Panc1 (cell line): ENCODE measurements around the gene ST6GAL2. TPM values are rescaled to one million over a fixed set of nuclear protein-coding genes. Genes with fewer than 3 reads are reported as not detected.

Experiments used
- ATAC-seq: fragments of 200-7000 bp; cut with Tn5 transposase; 2 replicates; pipeline ENCODE4 v1.9.1; 2020; ENCODE audit warnings: mild to moderate bottlenecking, moderate library complexity
- BruUV-seq: library from RNA; stranded (reverse); fragments of 400-500 nt; replicated peaks from 2 replicates; lab custom pipeline; 2021; lab: Mats Ljungman, UMichigan
- CTCF ChIA-PET: fragments of 300-600 bp; sonication (Branson Sonifier 250); formaldehyde crosslinking; loops from one replicate; lab custom pipeline; 2022; ENCODE audit warnings: antibody characterized with exemption; lab: Charles Lee
- POLR2A ChIA-PET: fragments of 300-600 bp; sonication (Branson Sonifier 250); formaldehyde crosslinking; loops from one replicate; lab custom pipeline; 2022; ENCODE audit warnings: antibody characterized with exemption; lab: Charles Lee
- DNase-seq: peaks from one replicate; pipeline ENCODE4 v3.0.0-alpha.2; 2010; ENCODE audit warnings: low read depth, low spot score
- H3K27ac ChIP-seq: 2 replicates; pipeline ENCODE4 v1.5.1; 2011; ENCODE audit warnings: mild to moderate bottlenecking, low read length, inconsistent platforms
- H3K27me3 ChIP-seq: fragments of 200-500 bp; sonication (Bioruptor generic); 2 replicates; pipeline ENCODE4 v1.6.0; 2014; ENCODE audit warnings: low read length, inconsistent platforms; ENCODE audit not compliant: control insufficient read depth, insufficient read depth
- H3K36me3 ChIP-seq: fragments of 200-500 bp; sonication (Bioruptor generic); 2 replicates; pipeline ENCODE4 v1.5.1; 2014; ENCODE audit warnings: inconsistent platforms, mild to moderate bottlenecking, low read length, moderate library complexity; ENCODE audit not compliant: control insufficient read depth, insufficient read depth
- H3K4me1 ChIP-seq: 2 replicates; pipeline ENCODE4 v1.5.1; 2011; ENCODE audit warnings: inconsistent platforms, mild to moderate bottlenecking, low read length, moderate library complexity; ENCODE audit not compliant: control insufficient read depth, insufficient read depth
- H3K4me3 ChIP-seq, 2 experiments: 2 replicates each; pipeline ENCODE4 v1.5.1; 2011 to 2012; ENCODE audit warnings: low read depth in 2 of 2, low read length in 2 of 2, mild to moderate bottlenecking in 2 of 2, inconsistent platforms in 1 of 2, moderate library complexity in 1 of 2
- H3K9me3 ChIP-seq: fragments of 200-500 bp; sonication (Bioruptor generic); 2 replicates; pipeline ENCODE4 v1.5.1; 2014; ENCODE audit warnings: low read depth, mild to moderate bottlenecking, inconsistent platforms, low read length, moderate library complexity; ENCODE audit not compliant: control insufficient read depth, insufficient read depth
- POLR2AphosphoS5 ChIP-seq: IDR thresholded peaks from 2 replicates; pipeline ENCODE4 v1.6.1; 2012; ENCODE audit warnings: mild to moderate bottlenecking, low read depth, low read length, moderate library complexity
- SIN3A ChIP-seq: IDR thresholded peaks from 2 replicates; pipeline ENCODE4 v1.6.1; 2012; ENCODE audit warnings: low read depth, mild to moderate bottlenecking, low read length, moderate library complexity, borderline replicate concordance; ENCODE audit not compliant: insufficient read depth
- TCF7L2 ChIP-seq: IDR thresholded peaks from 2 replicates; pipeline ENCODE4 v1.6.1; 2011; ENCODE audit warnings: mild to moderate bottlenecking, low read depth, low read length, inconsistent platforms
- in situ Hi-C: cut with HindIII; loops from 2 replicates; pipeline ENCODE4 v1.10.0; 2016; ENCODE audit warnings: low sequenced_read_pairs, low pct_unique_long_range_greater_than_20kb
- intact Hi-C: fragments of 100-400 bp; cut with micrococcal nuclease; formaldehyde crosslinking; loops from one replicate; pipeline ENCODE4 v1.10.0; 2022; ENCODE audit not compliant: unreplicated experiment
- total RNA-seq: library from RNA; stranded (reverse); gene quantifications from one replicate; pipeline ENCODE4 v1.2.1, GENCODE V29; 2021; ENCODE audit not compliant: unreplicated experiment
- TF ChIP-seq, protein P1 (sequence below): fragments of 450-650 bp; IDR thresholded peaks from 2 replicates; pipeline ENCODE4 v1.5.1; 2017; ENCODE audit warnings: mild to moderate bottlenecking
- TF ChIP-seq, protein P2 (sequence below), 2 experiments: IDR thresholded peaks; 2 replicates each; pipeline ENCODE4 v1.6.1; 2011 to 2012; ENCODE audit warnings: low read depth in 2 of 2, control low read depth in 1 of 2, low read length in 1 of 2, mild to moderate bottlenecking in 1 of 2, moderate library complexity in 1 of 2; ENCODE audit not compliant: insufficient read depth in 1 of 2

ST6GAL2 gene
- total RNA-seq, 1 experiment from 2014 or later, result not detected

DNA sequence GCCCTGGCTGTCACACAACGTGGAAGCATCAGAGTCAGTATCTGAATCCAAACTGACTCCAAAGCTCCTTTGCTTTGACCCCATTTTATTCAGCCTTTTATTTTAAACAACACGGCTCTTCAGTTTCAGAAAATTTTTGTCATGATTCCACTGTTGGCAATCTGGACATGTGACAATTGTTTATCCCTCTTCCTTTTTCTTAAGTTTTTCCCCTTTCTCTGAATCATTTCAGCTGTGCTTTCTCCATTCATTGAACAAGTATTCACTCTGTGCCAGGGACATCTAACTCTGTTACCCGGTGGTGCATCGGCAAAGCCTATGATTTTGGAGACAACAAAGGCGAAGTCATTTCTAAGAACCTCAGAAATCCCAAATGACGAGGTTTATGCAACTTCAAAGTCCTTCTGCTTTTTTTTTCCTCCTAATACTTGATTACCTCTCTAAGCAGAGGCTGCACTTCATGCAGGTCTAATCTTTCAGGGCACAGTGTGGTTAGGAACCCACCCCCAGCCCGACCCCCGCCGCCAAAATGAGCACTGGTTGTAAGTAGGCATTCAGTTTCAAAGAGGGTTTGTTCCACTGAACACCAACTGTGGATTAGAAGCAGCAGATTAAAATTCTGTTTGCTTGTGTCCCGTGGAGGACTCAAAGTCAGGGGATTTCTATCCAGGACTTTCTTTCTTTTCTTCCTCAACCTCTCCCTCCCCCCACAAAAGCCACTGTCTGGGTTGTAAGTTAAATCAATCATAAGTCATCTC, 18.6 kb downstream of the ST6GAL2 start:
- TF ChIP-seq, protein P1, sequence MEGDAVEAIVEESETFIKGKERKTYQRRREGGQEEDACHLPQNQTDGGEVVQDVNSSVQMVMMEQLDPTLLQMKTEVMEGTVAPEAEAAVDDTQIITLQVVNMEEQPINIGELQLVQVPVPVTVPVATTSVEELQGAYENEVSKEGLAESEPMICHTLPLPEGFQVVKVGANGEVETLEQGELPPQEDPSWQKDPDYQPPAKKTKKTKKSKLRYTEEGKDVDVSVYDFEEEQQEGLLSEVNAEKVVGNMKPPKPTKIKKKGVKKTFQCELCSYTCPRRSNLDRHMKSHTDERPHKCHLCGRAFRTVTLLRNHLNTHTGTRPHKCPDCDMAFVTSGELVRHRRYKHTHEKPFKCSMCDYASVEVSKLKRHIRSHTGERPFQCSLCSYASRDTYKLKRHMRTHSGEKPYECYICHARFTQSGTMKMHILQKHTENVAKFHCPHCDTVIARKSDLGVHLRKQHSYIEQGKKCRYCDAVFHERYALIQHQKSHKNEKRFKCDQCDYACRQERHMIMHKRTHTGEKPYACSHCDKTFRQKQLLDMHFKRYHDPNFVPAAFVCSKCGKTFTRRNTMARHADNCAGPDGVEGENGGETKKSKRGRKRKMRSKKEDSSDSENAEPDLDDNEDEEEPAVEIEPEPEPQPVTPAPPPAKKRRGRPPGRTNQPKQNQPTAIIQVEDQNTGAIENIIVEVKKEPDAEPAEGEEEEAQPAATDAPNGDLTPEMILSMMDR, result no peak
- TF ChIP-seq, protein P2, sequence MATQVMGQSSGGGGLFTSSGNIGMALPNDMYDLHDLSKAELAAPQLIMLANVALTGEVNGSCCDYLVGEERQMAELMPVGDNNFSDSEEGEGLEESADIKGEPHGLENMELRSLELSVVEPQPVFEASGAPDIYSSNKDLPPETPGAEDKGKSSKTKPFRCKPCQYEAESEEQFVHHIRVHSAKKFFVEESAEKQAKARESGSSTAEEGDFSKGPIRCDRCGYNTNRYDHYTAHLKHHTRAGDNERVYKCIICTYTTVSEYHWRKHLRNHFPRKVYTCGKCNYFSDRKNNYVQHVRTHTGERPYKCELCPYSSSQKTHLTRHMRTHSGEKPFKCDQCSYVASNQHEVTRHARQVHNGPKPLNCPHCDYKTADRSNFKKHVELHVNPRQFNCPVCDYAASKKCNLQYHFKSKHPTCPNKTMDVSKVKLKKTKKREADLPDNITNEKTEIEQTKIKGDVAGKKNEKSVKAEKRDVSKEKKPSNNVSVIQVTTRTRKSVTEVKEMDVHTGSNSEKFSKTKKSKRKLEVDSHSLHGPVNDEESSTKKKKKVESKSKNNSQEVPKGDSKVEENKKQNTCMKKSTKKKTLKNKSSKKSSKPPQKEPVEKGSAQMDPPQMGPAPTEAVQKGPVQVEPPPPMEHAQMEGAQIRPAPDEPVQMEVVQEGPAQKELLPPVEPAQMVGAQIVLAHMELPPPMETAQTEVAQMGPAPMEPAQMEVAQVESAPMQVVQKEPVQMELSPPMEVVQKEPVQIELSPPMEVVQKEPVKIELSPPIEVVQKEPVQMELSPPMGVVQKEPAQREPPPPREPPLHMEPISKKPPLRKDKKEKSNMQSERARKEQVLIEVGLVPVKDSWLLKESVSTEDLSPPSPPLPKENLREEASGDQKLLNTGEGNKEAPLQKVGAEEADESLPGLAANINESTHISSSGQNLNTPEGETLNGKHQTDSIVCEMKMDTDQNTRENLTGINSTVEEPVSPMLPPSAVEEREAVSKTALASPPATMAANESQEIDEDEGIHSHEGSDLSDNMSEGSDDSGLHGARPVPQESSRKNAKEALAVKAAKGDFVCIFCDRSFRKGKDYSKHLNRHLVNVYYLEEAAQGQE (IDR thresholded peaks at IDR 0.05; ENCODE audit: insufficient read depth in 1 of 2, low read depth in 2 of 2, low read length in 1 of 2), result no peak
- no peak for TF ChIP-seq TCF7L2
- TF ChIP-seq POLR2AphosphoS5, result no peak
- no peak for TF ChIP-seq SIN3A
- BruUV-seq, result no TSS peak
- ChIA-PET CTCF (no interaction called here), POLR2A (interaction anchor here (0.6 kb wide), 1 partner anchor 11 kb away, joined by 3 read pairs; no protein-coding TSS in a partner anchor)
- Histone ChIP-seq H3K27me3 (no peaks in the 10 kb centered on the region; the same call in 1 of the 2 replicates), H3K4me1 (no peaks in the 10 kb centered on the region), H3K36me3 (no peaks in the 10 kb centered on the region), H3K4me3 (no peak overlapping the region), H3K9me3 (no peaks in the 10 kb centered on the region), H3K27ac (no peak overlapping the region)
- DNase-seq (no peak), ATAC-seq (no peak)
- intact Hi-C loops (no loop called here), in situ Hi-C loops (no loop called here)

DNA sequence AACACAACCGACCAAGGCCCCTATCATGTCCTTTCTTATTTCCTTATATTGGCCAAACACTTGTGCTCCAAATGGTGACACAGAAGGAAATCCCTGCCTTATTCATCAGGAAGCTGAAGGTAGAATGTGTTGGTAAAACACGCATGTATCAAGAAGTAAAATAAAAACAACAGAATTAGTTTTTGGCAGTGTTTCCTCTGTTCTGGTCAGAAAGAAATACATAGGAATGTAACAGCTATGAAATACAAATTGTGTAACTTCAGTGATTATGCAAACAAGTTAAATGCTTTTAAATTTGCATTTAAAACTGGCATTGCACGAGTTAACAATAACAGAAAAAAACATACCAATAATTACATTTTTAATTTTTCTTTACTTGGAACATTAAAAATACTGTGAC, 19.3 kb downstream of the ST6GAL2 start:
- CTCF ChIA-PET, result no interaction called here
- TF ChIP-seq TCF7L2 (no peak), POLR2AphosphoS5 (no peak), SIN3A (no peak)
- TF ChIP-seq, protein P1, result no peak
- TF ChIP-seq, protein P2 (IDR thresholded peaks at IDR 0.05; ENCODE audit: insufficient read depth in 1 of 2, low read depth in 2 of 2, low read length in 1 of 2), result no peak
- BruUV-seq, result no TSS peak
- ATAC-seq (no peak), DNase-seq (no peak)
- POLR2A ChIA-PET, result interaction anchor here (0.6 kb wide), 1 partner anchor 11 kb away, joined by 3 read pairs; no protein-coding TSS in a partner anchor
- no peaks in the 10 kb centered on the region for H3K9me3 ChIP-seq
- no peaks in the 10 kb centered on the region for H3K36me3 ChIP-seq
- H3K4me1 ChIP-seq, result no peaks in the 10 kb centered on the region
- H3K4me3 ChIP-seq, result no peak overlapping the region
- in situ Hi-C loops (no loop called here), intact Hi-C loops (no loop called here)
- no peak overlapping the region for H3K27ac ChIP-seq
- H3K27me3 ChIP-seq, result no peaks in the 10 kb centered on the region; the same call in 1 of the 2 replicates
